Peyer's patch (tissue), 4 donors: ENCODE results near the gene SLC7A5.

Source experiments
- CTCF ChIP-seq, 6 experiments: fragments of 450-650 bp in 4 of 6; fragments of 200-600 bp in 2 of 6; sonication (generic) in 1 of 6; IDR thresholded peaks; one replicate each; pipeline ENCODE4 v1.5.1; 2017 to 2019; ENCODE audit warnings: antibody characterized with exemption in 6 of 6, mild to moderate bottlenecking in 3 of 6, moderate library complexity in 1 of 6
- POLR2A ChIP-seq, 2 donors: fragments of 450-650 bp; IDR thresholded peaks; one replicate each; pipeline ENCODE4 v1.5.1; 2017; ENCODE audit warnings: antibody characterized with exemption in 2 of 2, mild to moderate bottlenecking in 2 of 2, moderate library complexity in 2 of 2

GRCh38 chr16:87816507-87817100 is 52.7 kb downstream of the SLC7A5 start:
- no peak for TF ChIP-seq CTCF (IDR thresholded peaks at IDR 0.05)
- TF ChIP-seq POLR2A (IDR thresholded peaks at IDR 0.05), result no peak
